EL (cell line): Measurements from ENCODE around the gene SLC41A1.

Experiments used
- DNase-seq: peaks from one replicate; pipeline ENCODE4 v3.0.0-alpha.2; 2016

Gene SLC41A1

GRCh38 chr1:205785446-205785845 lies 27.6 kb downstream of the SLC41A1 start:
- DNase-seq: no peak

GRCh38 chr1:205783904-205784303 lies 29.1 kb downstream of the SLC41A1 start:
- no peak for DNase-seq

GRCh38 chr1:205783433-205783795 lies 29.6 kb downstream of the SLC41A1 start:
- no peak for DNase-seq

GRCh38 chr1:205782627-205783432 lies 30.2 kb downstream of the SLC41A1 start:
- no peak for DNase-seq

- no peak for DNase-seq
These were observed 32.7 kb downstream of the SLC41A1 start for GRCh38 chr1:205780335-205780734.

GRCh38 chr1:205777994-205778393 lies 35.0 kb downstream of the SLC41A1 start:
- no peak for DNase-seq

GRCh38 chr1:205775717-205776056 lies 37.3 kb downstream of the SLC41A1 start:
- peak; percentile 59 for DNase-seq

- peak; percentile 83 for DNase-seq
These were observed 37.8 kb downstream of the SLC41A1 start, which contains the start of gene RAB29 for GRCh38 chr1:205775015-205775716. TSS of gene RAB29 (minus strand) at chr1:205775482. CDS start at chr1:205774956, 526 bp downstream.

- peak; percentile 12 for DNase-seq
These were observed 38.6 kb downstream of the SLC41A1 start for GRCh38 chr1:205774198-205775014.

- no peak for DNase-seq
These were observed 40.4 kb downstream of the SLC41A1 start for GRCh38 chr1:205772607-205773032.

GRCh38 chr1:205770618-205771017 lies 42.4 kb downstream of the SLC41A1 start:
- no peak for DNase-seq

GRCh38 chr1:205769641-205770365 lies 43.2 kb downstream of the SLC41A1 start:
- peak; percentile 53 for DNase-seq

GRCh38 chr1:205767248-205767647 lies 45.8 kb downstream of the SLC41A1 start:
- no peak for DNase-seq

GRCh38 chr1:205766570-205766969 lies 46.4 kb downstream of the SLC41A1 start:
- no peak for DNase-seq

GRCh38 chr1:205766038-205766437 lies 47.0 kb downstream of the SLC41A1 start:
- peak; percentile 61 for DNase-seq

GRCh38 chr1:205764578-205764977 lies 48.4 kb downstream of the SLC41A1 start:
- no peak for DNase-seq

GRCh38 chr1:205763980-205764379 lies 49.0 kb downstream of the SLC41A1 start:
- no peak for DNase-seq

- no peak for DNase-seq
These were observed 52.4 kb downstream of the SLC41A1 start for GRCh38 chr1:205760606-205761005.

GRCh38 chr1:205756552-205756951 lies 56.4 kb downstream of the SLC41A1 start:
- DNase-seq: no peak

GRCh38 chr1:205754857-205755256 lies 58.1 kb downstream of the SLC41A1 start:
- DNase-seq: no peak

- DNase-seq: peak; percentile 19
These were observed 61.9 kb downstream of the SLC41A1 start for GRCh38 chr1:205751036-205751651.
